Measurements from ENCODE around the gene GCN1.
"Not testable (repeated sequence)": the region's sequence is repeated elsewhere in the genome, so short reads cannot be mapped to it uniquely, and the experiment has no call there.

The GCN1 gene

GRCh38 chr12:120196363-120196762 is 1.8 kb upstream of the GCN1 start:
- peaks cover 38% of the 10 kb centered on the region for H3K79me2 ChIP-seq
- no peaks in the 10 kb centered on the region for H3K36me3 ChIP-seq (ENCODE audit: control insufficient read depth, insufficient read depth, low read length)
- no peak overlapping the region for H3K4me3 ChIP-seq (ENCODE audit: low read depth, low read length)
- no peak for TF ChIP-seq CTCF (IDR thresholded peaks at IDR 0.05)
- H3K27me3 ChIP-seq (ENCODE audit: control insufficient read depth, insufficient read depth, low read length), result no peaks in the 10 kb centered on the region
- no peaks in the 10 kb centered on the region for H3K9me3 ChIP-seq (ENCODE audit: control insufficient read depth, low read length)
- H3K27ac ChIP-seq, result no peak overlapping the region
- no peak overlapping the region for H3K4me2 ChIP-seq (ENCODE audit: low read length)
- no peak overlapping the region for H3K9ac ChIP-seq
- no peak overlapping the region for H2AFZ ChIP-seq
- H3K4me1 ChIP-seq, result peaks cover 24% of the 10 kb centered on the region

- Histone ChIP-seq H3K9ac (peak overlapping the region; percentile 91), H3K9me3 (ENCODE audit: control insufficient read depth, low read length) (no peaks in the 10 kb centered on the region), H3K79me2 (peaks cover 38% of the 10 kb centered on the region), H3K36me3 (ENCODE audit: control insufficient read depth, insufficient read depth, low read length) (no peaks in the 10 kb centered on the region), H3K4me1 (peaks cover 15% of the 10 kb centered on the region), H3K4me2 (ENCODE audit: low read length) (peak overlapping the region; percentile 74), H3K27me3 (ENCODE audit: control insufficient read depth, insufficient read depth, low read length) (no peaks in the 10 kb centered on the region), H3K4me3 (ENCODE audit: low read depth, low read length) (peak overlapping the region; percentile 90), H3K27ac (peak overlapping the region; percentile 65), H2AFZ (peak overlapping the region; percentile 94)
- no peak for TF ChIP-seq CTCF (IDR thresholded peaks at IDR 0.05)
Measured at GRCh38 chr12:120194226-120194533, 335 bp downstream of the GCN1 start.

- H2AFZ ChIP-seq; H3K9ac ChIP-seq; H3K27me3 ChIP-seq (ENCODE audit: control insufficient read depth, insufficient read depth, low read length); H3K27ac ChIP-seq; H3K36me3 ChIP-seq (ENCODE audit: control insufficient read depth, insufficient read depth, low read length); H3K9me3 ChIP-seq (ENCODE audit: control insufficient read depth, low read length): not testable (repeated sequence)
- H3K79me2 ChIP-seq, result peaks cover 38% of the 10 kb centered on the region
- H3K4me3 ChIP-seq (ENCODE audit: low read depth, low read length), result peak overlapping the region; percentile 90
- H3K4me2 ChIP-seq (ENCODE audit: low read length), result peak overlapping the region; percentile 74
- H3K4me1 ChIP-seq, result peaks cover 12% of the 10 kb centered on the region
Measured at GRCh38 chr12:120193286-120193685, 1.2 kb downstream of the GCN1 start.

- Histone ChIP-seq H3K79me2 (peaks cover 39% of the 10 kb centered on the region), H3K4me1 (peaks cover 12% of the 10 kb centered on the region), H3K4me3 (ENCODE audit: low read depth, low read length) (no peak overlapping the region), H3K27me3 (ENCODE audit: control insufficient read depth, insufficient read depth, low read length) (no peaks in the 10 kb centered on the region), H3K36me3 (ENCODE audit: control insufficient read depth, insufficient read depth, low read length) (no peaks in the 10 kb centered on the region), H3K4me2 (ENCODE audit: low read length) (no peak overlapping the region), H2AFZ (no peak overlapping the region), H3K9me3 (ENCODE audit: control insufficient read depth, low read length) (no peaks in the 10 kb centered on the region), H3K27ac (no peak overlapping the region), H3K9ac (no peak overlapping the region)
- no peak for TF ChIP-seq CTCF (IDR thresholded peaks at IDR 0.05)
Measured at GRCh38 chr12:120190985-120191480, 3.5 kb downstream of the GCN1 start.

GRCh38 chr12:120190386-120190785 is 4.1 kb downstream of the GCN1 start:
- no peak for TF ChIP-seq CTCF (IDR thresholded peaks at IDR 0.05)

More at GRCh38 chr12:120190386-120190785, 4.1 kb downstream of the GCN1 start:
- H3K79me2 ChIP-seq, result peaks cover 44% of the 10 kb centered on the region
- H3K4me1 ChIP-seq, result peaks cover 12% of the 10 kb centered on the region
- no peaks in the 10 kb centered on the region for H3K27me3 ChIP-seq (ENCODE audit: control insufficient read depth, insufficient read depth, low read length)
- H3K4me3 ChIP-seq (ENCODE audit: low read depth, low read length), result no peak overlapping the region
- no peak overlapping the region for H3K4me2 ChIP-seq (ENCODE audit: low read length)
- H3K27ac ChIP-seq, result no peak overlapping the region
- no peaks in the 10 kb centered on the region for H3K36me3 ChIP-seq (ENCODE audit: control insufficient read depth, insufficient read depth, low read length)
- H3K9me3 ChIP-seq (ENCODE audit: control insufficient read depth, low read length), result no peaks in the 10 kb centered on the region
- no peak overlapping the region for H3K9ac ChIP-seq
- no peak overlapping the region for H2AFZ ChIP-seq

Measured in parathyroid adenoma (tissue), 2 donors.